Stimulated activated naive CD4-positive, alpha-beta T cell treated with Interleukin-2 at 50 U/mL for 16 hours (primary cell): ENCODE results near the gene NKX6-2.
"Not testable (repeated sequence)": the region's sequence is repeated elsewhere in the genome, so short reads cannot be mapped to it uniquely, and the experiment has no call there.

Source experiments
- DNase-seq: peaks from one replicate; lab custom pipeline; 2025; lab: John Stamatoyannopoulos, UW

NKX6-2 gene

DNA sequence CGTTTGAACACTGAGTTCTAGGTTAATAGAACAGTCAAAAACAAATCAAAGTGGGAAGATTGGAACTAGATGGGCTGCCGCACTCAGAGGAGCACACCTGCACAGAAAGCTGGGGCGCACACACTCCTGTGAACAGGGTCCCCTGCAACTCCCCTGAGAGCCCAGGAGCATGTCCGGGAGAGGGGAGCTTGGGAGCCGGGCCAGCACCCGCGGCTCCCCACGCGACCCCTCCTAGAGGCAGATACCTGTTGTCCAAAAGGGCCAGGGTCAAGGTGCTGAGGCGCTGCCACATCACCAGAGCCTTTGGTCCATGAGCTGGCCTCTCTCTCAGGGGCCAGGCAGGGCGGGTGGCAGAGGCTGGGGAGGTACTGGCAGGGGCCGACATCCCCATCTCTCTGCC lies 5.6 kb downstream of the NKX6-2 start:
- no peak for DNase-seq

DNA sequence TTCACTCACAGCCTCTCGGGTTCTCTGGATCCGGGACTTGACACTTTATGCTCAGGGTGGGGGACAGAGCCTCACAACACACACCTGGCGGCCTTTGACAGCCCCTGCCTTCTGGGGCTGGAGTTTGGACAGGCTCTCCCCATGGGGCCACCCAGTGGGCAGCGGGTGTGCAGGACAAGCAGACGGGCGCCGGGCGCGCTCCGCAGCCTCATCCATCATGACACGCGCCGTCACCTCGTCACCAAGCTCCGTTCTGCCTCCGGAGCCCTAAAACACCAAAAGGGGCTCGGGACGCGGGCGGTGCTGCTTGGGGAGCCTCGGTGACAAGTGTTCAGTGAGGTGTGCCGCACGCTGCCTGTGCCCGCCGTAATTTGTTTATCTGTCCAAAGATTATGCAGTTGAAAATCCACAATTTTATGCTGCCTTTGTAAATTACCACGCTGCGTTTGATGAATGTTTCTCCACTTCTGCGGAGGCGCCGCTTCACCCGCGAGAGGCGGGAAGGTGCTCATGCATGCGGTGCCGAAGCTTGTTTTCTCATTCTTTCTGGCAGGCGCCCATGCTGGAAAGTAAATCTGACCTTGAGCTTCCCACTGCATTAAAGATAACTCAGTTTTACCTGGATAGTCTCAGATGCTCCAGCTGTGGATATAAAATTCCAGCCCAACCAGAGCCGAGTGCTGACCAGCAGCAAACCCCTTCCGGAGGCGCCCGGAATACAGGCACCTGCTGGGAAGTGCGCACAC lies 6.2 kb downstream of the NKX6-2 start:
- DNase-seq, result no peak

DNA sequence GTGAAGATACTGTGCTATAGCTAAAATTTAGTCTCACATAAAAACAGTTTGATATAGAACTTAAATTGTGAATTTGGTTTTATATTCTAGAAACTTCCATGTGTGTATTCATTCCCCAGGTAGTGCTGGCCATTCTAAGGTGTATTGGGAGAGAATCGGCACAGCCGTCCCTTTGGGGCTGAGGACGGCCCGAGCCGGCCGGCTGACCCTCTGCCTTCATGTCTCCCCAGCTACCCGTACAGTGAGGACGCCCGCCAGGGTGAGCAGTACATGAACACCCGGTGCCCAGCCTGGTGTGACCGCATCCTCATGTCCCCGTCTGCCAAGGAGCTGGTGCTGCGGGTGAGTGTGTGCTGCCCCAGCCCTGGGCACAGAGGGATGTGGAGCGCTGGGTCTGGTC lies 8.5 kb downstream of the NKX6-2 start:
- no peak for DNase-seq

DNA sequence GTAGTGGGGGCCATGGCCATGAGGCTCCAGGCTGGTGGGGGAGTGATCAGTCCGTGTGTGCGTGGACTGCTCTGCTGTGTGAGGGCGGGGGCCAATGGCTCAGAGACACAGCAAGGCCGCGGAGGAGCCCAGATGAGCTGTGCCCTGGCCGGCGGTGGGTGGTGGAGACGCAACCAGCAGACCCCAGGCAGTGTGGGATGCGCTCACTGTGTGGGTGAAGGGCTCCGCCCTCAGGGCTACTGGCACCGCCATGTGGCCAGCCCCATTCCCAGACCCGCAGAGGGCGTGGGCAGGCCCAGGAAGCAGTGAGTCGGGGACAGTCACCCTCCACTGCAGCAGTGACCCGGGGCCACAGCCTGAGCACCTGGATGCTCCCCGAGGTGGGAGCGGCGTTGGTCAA lies 9.1 kb downstream of the NKX6-2 start:
- DNase-seq, result no peak

DNA sequence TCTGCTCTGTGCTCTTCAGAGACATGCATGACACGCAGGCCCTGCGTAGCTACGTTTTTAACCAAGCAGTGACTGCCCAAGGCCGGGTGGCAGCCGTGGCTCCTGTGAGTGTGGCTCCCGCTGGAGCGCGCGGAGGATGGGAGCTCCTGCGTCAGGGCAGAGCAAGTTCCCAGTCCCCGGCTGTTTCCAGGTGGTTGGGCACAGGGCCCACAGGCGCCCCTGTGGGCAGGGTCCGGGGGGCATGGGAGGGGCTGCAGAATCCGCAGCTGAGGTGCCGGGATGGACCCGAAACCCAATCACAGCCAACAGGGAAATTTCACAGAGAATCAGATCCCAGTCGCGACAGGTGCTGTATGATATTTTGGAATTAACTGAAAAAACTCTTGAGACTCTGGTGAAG lies 9.8 kb downstream of the NKX6-2 start:
- DNase-seq, result no peak

DNA sequence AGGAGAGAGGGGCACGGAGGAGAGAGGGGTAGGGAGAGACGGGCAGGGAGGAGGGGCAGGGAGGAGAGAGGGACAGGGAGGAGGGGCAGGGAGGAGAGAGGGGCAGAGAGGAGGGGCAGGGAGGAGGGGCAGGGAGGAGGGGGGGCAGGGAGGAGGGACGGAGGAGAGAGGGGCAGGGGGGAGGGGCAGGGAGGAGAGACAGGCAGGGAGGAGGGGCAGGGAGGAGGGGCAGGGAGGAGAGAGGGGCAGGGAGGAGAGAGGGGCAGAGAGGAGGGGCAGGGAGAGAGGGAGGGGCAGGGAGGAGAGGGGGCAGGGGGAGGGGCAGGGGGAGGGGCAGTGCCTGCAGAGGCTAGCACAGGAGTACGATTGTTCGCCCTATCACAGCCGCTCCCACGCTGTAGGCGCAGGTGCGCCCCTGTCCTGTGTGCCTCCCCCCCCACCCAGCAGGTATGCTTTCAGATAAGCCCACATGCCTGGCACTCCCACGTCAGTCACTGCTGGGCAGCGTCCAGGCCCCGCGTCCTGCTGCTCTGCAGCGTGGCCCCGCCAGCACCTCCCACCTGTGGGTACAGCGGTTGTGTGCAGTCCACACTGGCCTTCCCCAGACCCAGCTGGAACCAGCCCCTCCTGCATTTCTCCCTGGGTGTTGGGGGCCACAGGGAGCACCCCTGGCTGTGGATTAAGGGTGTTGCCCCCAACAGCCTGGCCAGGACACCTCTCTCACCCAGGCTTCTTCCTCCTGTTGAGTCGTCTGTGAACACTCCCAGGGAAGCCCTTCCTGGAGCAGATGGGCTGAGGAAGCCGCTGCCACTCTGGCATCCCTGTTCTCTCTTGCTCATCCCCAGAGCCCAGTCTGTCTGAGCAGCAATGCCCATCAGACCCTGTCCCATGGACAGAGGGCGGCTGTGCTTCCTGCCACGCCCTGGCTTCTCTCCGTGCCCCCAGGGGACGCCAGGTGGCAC lies 10.8 kb downstream of the NKX6-2 start:
- no peak for DNase-seq

DNA sequence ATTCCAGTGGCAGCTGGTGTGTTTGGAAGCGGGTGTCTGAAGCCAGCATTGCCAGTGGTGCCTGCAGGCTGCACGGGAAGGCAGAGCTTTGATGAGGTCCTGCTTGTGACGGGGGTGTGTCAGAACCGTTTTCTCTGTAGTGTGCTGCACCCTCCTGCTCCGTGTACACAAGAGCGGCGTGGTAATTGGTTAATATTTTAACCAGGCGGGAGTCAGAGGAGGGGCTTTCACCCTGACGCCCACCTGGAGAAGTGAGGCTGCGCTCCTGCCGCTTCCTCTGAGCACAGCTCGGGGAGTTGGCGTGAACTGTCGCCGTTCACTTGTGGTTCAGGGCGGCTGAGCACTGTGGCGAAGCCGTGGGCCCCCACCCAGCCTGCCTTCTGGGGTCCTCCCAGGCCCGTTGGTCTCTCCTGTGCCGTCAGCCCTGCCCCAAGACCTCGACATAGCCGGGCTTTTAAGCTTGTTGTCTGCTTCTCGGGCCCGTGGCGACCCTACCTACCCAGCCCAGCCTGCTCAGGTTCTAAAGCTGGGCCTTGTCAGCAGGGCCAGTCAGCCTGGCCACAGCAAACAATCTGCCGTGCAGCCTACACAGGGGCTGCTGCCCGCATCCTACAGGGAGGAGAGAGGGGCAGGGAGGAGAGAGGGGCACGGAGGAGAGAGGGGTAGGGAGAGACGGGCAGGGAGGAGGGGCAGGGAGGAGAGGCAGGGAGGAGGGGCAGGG lies 11.6 kb downstream of the NKX6-2 start:
- no peak for DNase-seq

DNA sequence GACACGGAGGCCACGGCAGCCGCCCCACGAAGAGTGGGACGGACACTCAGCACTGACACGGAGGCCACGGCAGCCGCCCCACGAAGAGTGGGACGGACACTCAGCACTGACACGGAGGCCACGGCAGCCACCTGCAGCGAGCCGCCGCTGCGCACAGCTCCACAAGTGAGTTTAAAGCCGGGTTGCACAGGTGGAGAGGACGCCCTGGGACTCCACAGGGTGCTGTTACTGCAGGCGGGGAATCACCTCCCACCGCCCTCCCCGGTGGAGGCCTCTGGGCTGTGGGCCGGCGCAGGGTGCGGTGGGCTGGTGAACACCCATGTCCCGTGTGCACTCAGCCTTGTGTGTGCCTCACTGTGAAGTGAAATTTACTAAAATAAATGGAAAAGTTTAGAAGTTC lies 13.1 kb downstream of the NKX6-2 start:
- not testable (repeated sequence) for DNase-seq

DNA sequence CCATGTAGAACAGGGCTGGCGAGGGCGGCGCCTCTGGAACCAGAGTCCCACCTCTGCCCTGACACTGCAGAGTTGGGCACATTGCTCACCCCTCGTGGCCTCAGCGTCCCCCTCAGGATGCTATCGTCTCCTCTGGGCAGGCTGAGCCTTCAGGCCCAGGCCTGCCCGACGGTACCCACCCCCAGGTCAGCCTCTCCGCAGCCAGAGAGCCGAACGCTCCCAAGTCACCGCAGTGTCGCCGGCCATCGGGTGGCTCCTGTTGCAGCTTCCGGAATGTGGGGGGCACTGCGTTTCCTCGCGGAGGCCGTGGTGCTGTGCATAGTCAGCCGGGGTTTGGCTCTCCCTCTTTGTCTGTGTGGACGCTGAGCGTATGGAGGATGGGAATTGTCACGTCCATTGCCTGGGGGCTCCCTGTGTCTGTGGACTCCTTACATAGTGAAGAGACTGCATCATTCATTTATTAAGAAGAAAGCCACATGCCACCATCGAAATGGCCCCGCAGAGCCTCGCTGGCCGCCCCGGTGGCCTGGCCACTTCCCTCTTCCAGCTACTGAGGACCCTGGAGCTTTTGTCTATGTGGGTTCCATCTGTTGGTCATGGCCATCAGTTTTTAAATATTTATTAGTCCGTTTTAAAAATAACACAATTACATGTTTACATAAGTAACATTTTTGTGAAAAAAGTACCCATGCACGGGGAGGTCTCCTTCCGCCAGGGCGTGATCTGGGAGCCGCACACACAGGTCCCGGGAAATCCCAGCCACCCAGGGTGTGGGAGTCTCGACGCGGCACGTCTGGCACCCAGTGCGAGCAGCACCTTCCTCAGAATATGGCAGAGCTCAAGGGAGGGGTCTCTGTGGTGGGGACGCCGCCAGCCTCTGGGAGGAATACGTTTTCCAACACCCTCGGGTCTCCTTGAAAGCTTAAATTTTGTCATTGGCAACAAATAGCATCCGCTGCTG lies 15.6 kb downstream of the NKX6-2 start:
- no peak for DNase-seq

DNA sequence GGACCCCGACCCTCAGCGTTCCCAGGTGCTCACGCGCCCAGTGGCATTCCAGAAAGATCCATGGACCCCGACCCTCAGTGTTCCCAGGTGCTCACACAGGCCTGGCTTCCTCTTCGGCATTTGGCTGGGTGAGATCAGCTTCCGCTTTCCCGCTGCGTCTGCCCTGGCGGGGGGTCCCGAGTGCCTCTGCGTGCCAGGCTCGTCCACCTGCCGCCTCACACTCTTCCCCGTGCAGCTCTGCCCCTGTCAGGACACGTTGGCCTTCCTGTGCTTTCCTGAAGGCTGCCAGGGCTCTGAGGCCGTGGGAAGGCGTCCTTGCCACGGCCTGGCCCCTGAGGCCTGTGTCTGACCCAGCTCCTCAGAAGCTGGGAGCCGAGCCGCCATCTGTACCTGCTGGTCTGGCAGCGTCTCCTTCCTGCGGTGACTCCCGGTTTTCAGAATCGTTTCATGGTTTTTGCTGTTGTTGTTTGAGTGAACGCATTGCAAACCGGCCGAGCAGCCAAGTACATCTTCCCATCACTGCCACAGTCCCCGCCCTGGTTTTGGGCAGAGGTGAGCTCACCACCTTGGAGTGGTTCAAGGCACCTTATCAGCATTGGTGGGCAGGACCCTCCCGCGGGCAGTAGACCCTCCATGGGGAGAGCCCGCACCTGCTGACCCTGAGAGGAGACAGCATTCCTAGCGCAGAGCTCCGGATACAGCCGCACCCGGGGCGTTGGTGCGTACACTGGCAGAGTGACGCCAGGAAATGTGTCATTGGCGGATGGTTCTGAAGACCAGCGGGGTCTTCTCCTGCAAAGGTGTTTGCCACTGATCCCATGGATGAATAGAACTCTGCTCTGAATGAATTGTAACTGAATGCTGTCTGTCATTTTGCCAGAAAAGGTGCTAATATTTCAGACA lies 17.4 kb downstream of the NKX6-2 start:
- no peak for DNase-seq

DNA sequence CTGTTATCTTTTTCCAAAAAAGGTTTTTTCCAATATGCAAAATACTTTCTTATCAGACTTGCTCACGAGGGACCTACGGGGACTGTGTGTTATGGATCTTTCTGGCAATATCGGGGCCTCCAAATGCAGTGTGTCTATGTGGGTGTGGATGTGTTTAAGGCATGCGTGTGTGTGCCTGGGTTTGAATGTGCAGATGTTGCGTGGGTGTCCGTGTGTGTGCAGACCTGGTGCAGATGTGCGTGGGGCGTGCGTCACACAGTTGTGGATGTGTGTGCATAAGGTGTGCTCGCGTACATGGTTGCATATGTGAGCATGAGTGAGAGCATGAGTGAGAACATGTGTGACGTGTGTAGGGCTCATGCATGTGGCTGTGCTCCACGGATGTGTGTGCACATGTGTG lies 19.7 kb downstream of the NKX6-2 start:
- no peak for DNase-seq

DNA sequence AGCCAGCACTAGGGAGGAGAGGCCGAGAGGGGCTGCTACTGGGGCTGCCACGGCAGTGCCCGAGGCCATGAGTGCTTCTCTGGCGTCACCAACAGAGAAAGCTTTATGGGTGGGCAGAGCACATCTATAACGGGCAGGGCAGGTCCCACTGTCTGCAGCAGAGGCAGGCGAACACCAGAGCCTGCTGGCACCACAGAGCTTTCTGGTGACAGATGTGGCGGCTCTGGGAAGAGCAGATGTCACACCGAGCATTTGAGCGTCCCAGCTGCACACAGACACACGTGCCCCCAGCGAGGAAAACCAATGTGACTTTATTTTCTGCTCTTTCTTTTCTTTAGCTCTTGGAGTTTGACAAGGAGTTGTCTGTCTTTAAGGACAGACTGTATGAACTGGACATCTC lies 20.5 kb downstream of the NKX6-2 start:
- DNase-seq, result no peak

DNA sequence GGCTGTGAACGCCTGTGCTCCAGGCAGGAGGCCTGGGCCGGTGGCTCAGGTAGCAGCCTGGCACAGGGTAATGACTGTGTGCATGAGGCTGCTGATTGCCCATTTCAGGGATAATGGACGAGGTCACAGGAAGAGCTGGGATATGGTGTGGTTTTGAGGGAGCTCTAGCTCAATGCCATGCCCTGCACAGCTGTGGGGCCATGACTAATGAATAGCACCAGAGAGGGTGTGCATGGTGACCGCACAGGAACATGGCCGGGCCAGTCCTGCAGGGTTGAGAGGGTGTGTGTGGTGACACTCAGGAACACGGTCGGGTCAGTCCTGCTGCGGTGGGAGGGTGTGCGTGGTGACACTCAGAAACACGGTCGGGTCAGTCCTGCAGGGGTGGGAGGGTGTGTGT lies 21.8 kb downstream of the NKX6-2 start:
- no peak for DNase-seq

DNA sequence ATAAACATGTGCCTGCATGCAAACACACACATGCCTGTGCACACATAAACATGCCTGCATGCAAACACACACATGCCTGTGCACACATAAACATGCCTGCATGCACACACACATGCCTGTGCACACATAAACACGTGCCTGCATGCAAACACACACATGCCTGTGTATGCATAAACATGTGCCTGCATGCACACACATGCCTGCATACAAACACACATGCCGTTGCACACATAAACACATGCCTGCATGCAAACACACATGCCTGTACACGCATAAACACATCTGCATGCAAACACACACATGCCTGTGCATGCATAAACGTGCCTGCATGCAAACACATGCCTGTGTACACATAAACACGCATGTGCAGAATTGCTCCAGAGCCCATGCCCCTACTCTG lies 22.4 kb downstream of the NKX6-2 start:
- no peak for DNase-seq

DNA sequence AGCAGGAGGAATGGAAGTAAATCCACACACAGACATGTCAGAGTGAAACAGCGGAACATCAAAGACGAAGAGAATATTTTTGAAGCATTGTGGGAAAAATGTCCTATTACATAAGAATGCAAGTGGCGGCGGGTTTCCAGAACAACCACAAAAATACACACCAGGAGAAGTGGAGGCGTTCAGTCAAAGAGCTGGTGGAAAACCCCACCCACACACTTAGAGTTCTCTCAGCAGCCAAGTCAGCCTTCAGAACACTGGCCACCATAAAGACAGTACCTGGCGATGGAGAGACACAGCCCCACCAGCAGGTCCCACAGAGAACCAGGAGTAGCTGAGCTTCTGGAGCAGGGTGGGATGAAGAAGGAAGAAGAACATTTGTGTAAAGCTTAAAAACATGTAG lies 23.7 kb downstream of the NKX6-2 start:
- DNase-seq, result no peak

DNA sequence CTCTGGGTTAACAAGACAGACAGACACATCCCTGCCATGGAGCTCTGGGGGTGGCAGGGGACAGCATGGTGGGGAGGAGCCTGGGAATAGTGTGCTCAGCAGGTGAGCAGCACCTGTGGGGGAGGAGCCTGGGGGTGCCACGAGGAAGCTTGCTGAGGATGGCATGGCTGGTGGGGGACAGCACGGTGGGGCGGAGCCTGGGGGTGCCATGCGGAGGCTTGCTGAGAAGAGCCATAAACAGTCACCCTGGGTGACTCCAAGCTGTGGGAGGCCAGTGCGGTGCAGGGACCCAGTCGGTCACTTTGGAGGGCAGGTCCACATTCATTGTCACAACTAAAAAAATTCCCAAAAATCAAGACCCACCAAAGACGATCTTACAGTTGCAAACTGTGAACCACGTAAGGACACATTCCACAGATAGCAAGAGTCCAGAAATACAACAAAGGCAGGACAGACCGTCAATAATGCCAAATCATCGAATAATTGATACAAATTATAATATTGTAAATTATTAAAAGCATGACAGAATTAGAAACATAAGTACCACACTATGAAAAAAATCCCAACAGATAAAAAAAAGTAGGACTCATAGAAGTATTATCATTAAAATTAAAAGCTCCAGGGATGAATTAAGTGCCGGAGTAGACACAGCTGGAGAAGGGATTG lies 24.4 kb downstream of the NKX6-2 start:
- DNase-seq, result no peak

DNA sequence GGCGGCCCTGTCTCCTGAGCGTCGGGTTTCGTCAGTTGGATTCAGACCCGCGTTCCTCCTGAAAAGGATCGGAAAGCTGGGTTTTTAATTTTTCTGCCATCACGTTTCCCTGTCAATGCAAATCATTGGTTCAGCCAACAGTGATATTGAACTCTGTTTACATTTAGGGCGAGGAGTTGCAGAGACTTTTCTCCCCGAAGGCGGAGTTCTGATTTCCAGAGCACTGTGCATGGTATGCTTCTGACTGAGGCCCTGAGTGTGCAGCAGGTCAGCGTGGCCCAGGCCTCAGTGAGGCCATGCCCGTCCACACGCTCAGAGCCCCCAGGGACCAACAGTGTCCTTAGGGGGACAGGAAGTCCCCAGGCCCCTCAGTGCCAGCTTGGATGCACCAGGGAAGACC lies 27.1 kb downstream of the NKX6-2 start:
- DNase-seq, result no peak

DNA sequence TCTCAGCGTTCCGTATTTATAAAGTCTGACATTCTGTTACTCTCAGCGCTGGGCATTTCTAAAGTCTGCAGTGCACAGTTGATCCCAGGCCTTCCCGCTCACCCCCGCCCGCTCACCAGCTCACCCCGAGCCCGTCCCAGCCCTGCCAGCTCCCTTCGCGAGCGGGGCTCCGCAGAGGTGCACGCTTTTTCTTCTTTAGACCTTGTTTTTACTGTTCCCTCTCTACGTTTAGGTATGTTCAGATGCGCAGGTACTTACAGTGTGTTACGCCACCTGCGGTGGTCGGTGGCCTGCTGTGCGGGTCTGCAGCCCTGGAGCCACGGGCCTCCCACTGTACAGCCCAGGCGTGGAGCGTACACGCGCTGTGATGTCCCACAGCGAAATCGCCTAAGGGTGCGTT lies 28.8 kb downstream of the NKX6-2 start:
- DNase-seq, result no peak

DNA sequence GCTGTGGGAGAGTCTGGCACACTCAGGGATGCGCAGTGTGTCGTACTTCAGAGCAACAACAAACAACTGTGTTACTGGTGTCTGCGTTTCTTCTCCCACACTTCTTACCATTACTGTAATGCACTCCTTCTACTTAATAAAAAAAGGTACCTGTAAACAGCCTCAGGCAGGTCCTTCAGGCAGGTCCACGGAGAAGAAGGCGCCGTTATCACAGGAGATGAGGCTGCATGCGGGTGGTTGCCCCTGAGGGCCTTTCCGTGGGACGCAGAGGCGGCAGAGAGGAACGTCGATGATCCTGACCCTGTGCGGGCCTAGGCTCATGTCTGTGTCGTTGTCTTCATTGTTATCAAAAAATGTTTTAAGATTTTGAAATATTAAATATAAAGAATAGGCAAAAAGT lies 29.4 kb downstream of the NKX6-2 start:
- no peak for DNase-seq

DNA sequence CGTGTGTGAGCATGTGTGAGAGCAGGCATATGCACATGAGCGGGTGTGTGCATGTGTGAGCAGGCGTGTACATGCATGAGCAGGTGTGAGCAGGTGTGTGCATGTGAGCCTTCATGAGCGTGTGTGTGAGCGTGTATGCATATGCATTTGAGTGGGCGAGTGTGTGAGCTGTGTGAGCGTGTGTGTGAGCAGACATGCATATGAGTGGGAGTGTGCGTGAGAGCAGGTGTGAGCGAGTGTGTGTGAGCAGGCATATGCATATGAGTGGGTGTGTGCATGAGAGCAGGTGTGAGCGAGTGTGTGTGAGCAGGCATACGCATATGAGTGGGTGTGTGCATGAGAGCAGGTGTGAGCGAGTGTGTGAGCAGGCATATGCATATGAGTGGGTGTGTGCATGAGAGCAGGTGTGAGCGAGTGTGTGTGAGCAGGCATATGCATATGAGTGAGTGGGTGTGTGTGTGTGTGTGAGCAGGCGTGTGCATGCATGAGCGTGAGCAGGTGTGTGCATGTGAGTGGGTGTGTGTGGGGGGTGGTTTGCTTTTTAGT lies 30.7 kb downstream of the NKX6-2 start:
- DNase-seq, result no peak
